Right lobe of liver (tissue), 6 donors: Measurements from ENCODE around the gene ISYNA1. TPM values are rescaled to one million over a fixed set of nuclear protein-coding genes. Genes with fewer than 3 reads are reported as not detected.

ENCODE experiments used
- ATAC-seq, 4 donors: fragments of 200-7000 bp; cut with Tn5 transposase; one replicate each; pipeline ENCODE4 v1.9.1; 2020; ENCODE audit warnings: mild to moderate bottlenecking in 4 of 4, moderate library complexity in 4 of 4
- DNase-seq, 3 donors: peaks; one replicate each; pipeline ENCODE4 v3.0.0-alpha.2; 2020
- H3K27ac ChIP-seq, 3 donors: fragments of 200-600 bp; one replicate each; pipeline ENCODE4 v1.8.0; 2022
- H3K27me3 ChIP-seq, 2 donors: fragments of 200-600 bp; one replicate each; pipeline ENCODE4 v1.8.0; 2022
- H3K36me3 ChIP-seq, 4 donors: fragments of 200-600 bp; sonication (generic) in 1 of 4; one replicate each; pipeline versions ENCODE4 v1.5.1 to v1.8.0; 2017 to 2022; ENCODE audit warnings: control low read depth in 1 of 4
- H3K4me1 ChIP-seq, 4 donors: fragments of 200-600 bp; sonication (generic) in 1 of 4; one replicate each; pipeline versions ENCODE4 v1.5.1 to v1.8.0; 2017 to 2022; ENCODE audit warnings: control low read depth in 1 of 4
- H3K4me3 ChIP-seq, 3 donors: fragments of 200-600 bp; one replicate each; pipeline ENCODE4 v1.8.0; 2022
- H3K9me3 ChIP-seq, 4 donors: fragments of 200-600 bp; sonication (generic) in 1 of 4; one replicate each; pipeline versions ENCODE4 v1.5.1 to v1.8.0; 2017 to 2022; ENCODE audit warnings: control low read depth in 1 of 4
- CTCF ChIP-seq, 4 donors: fragments of 200-600 bp in 3 of 4; fragments of 450-650 bp in 1 of 4; IDR thresholded peaks; one replicate each; pipeline versions ENCODE4 v1.5.1 to v1.8.0; 2016 to 2022; ENCODE audit warnings: antibody characterized with exemption in 4 of 4, mild to moderate bottlenecking in 2 of 4
- POLR2A ChIP-seq: fragments of 450-650 bp; IDR thresholded peaks from one replicate; pipeline ENCODE4 v1.6.1; 2017; ENCODE audit warnings: antibody characterized with exemption, mild to moderate bottlenecking
- WGBS: methylation state at CpG from one replicate; pipeline ENCODE4 v1.1.6; 2018; ENCODE audit warnings: low coverage, low lambda C conversion rate; ENCODE audit not compliant: insufficient coverage; ENCODE audit errors: missing lambda C conversion rate; 5-methylcytosine and 5-hydroxymethylcytosine counted together
- intact Hi-C, 2 donors: fragments of 100-400 bp; cut with DNase I; formaldehyde crosslinking; loops; one replicate each; pipeline versions ENCODE4 v1.11.2 to v1.14.1; 2022
- total RNA-seq, 6 experiments: library from RNA; depleted of rRNA in 2 of 6; stranded (reverse); fragments of >200 nt in 2 of 6; fragmentation: NEBNext Ultra II Directional in 3 of 6; extraction: Animal tissue kit (Norgen Biotek cat#: 25700) in 3 of 6; gene quantifications; one replicate each; pipeline versions ENCODE4 v1.1.0 to v1.2.4, GENCODE V29; 2016 to 2023
- donor health status: DM: no; HTN: yes; CAD: no.
- donor health status: DM: no; HTN: no; CAD: no.
- donor health status: DM: no; HTN: no; CAD: no.
- donor health status: DM: no; HTN: yes; CAD: no.
- donor health status: DM: no; HTN: yes; CAD: no.

Gene ISYNA1
- total RNA-seq, 6 experiments from 2014 or later, result 6.5 to 8.3 (median 7.8) TPM

- Histone ChIP-seq H3K9me3 (no peaks in the 10 kb centered on the region), H3K4me1 (peaks cover 0 to 50% (median 26%) of the 10 kb centered on the region in 4 donors), H3K27ac (no peak overlapping the region), H3K36me3 (peaks cover 0 to 12% (median 2%) of the 10 kb centered on the region in 4 donors), H3K27me3 (no peaks in the 10 kb centered on the region), H3K4me3 (no peak overlapping the region)
- ATAC-seq (no peak), DNase-seq (no peak)
- intact Hi-C loops, result no loop called here
- WGBS, result 0% methylated on average over 1 of the region's 6 CpGs
- no peak for TF ChIP-seq CTCF (IDR thresholded peaks at IDR 0.05)
- TF ChIP-seq POLR2A, result no peak
Measured at GRCh38 chr19:18465964-18466339, 28.0 kb upstream of the ISYNA1 start.

- Histone ChIP-seq H3K27ac (peak overlapping the region; percentile 11 to 70 (median 47)), H3K36me3 (peaks cover 2 to 17% (median 6%) of the 10 kb centered on the region in 4 donors), H3K9me3 (no peaks in the 10 kb centered on the region), H3K27me3 (no peaks in the 10 kb centered on the region), H3K4me3 (no peak overlapping the region), H3K4me1 (peaks cover 0 to 45% (median 24%) of the 10 kb centered on the region in 4 donors)
- TF ChIP-seq POLR2A (no peak), CTCF (IDR thresholded peaks at IDR 0.05) (no peak)
- DNase-seq (no peak), ATAC-seq (no peak)
- 53% methylated on average over 4 of the region's 30 CpGs for WGBS
- intact Hi-C loops, result no loop called here
Measured at GRCh38 chr19:18465214-18465963, 27.5 kb upstream of the ISYNA1 start.

- Histone ChIP-seq H3K4me1 (peaks cover 0 to 43% (median 20%) of the 10 kb centered on the region in 4 donors), H3K27me3 (no peaks in the 10 kb centered on the region), H3K27ac (peak overlapping the region; percentile 11 to 70 (median 47)), H3K9me3 (no peaks in the 10 kb centered on the region), H3K4me3 (no peak overlapping the region), H3K36me3 (peaks cover 3 to 22% (median 6%) of the 10 kb centered on the region in 4 donors)
- 0% methylated on average over 3 of the region's 8 CpGs for WGBS
- TF ChIP-seq POLR2A (peak; percentile 22), CTCF (IDR thresholded peaks at IDR 0.05) (no peak)
- intact Hi-C loops, result no loop called here
- ATAC-seq (peak; percentile 65 to 78 (median 74)), DNase-seq (peak; percentile 78 to 95 (median 88))
Measured at GRCh38 chr19:18464646-18465045, 26.7 kb upstream of the ISYNA1 start.

- Histone ChIP-seq H3K4me1 (peaks cover 0 to 23% (median 13%) of the 10 kb centered on the region in 4 donors), H3K9me3 (no peaks in the 10 kb centered on the region), H3K4me3 (no peak overlapping the region), H3K27me3 (no peaks in the 10 kb centered on the region), H3K36me3 (peaks cover 3 to 46% (median 8%) of the 10 kb centered on the region in 4 donors), H3K27ac (no peak overlapping the region)
- intact Hi-C loops, result no loop called here
- ATAC-seq (no peak), DNase-seq (no peak)
- TF ChIP-seq POLR2A (no peak), CTCF (IDR thresholded peaks at IDR 0.05) (no peak)
- WGBS, result no CpG with 5 or more reads among the region's 22 CpGs
Measured at GRCh38 chr19:18461471-18461870, 23.5 kb upstream of the ISYNA1 start.
